Frontal cortex (tissue), 4 donors: ENCODE measurements around the gene TMEM269. TPM values are rescaled to one million over a fixed set of nuclear protein-coding genes. Genes with fewer than 3 reads are reported as not detected.

Experiments used
- DNase-seq, 2 donors: peaks; one replicate each; pipeline ENCODE4 v3.0.0; 2012; ENCODE audit warnings: low spot score in 2 of 2
- FAIRE-seq: peaks from 2 replicates; lab custom pipeline; 2012; peaks lifted over from hg19 to GRCh38; lab: Jason Lieb, UNC
- total RNA-seq: library from RNA; depleted of rRNA; stranded (reverse); fragments of >200 nt; gene quantifications from one replicate; pipeline ENCODE4 v1.2.3, GENCODE V29; 2014
- donor health status: control.
- donor health status: control.
- donor health status: control.

The TMEM269 gene, protein sequence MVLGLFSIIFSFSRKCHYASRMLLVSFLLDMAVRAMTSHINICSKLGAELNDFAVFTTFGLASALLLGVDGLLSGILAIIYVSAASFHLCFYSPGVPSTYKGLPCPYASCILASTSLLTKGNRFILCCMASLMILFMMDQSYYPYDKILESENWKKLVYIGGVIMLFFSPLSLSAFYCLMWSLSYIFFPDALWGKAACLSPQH
- 0.41 TPM for total RNA-seq

GRCh38 chr1:42784946-42785693 is at the start of gene TMEM269:
Gene TMEM269 (plus strand): TSS chr1:42784991. CDS start chr1:42789894, 4,903 bp downstream.
- DNase-seq (peak in 1 of 2 donors; percentile 65), FAIRE-seq (no peak)

DNA sequence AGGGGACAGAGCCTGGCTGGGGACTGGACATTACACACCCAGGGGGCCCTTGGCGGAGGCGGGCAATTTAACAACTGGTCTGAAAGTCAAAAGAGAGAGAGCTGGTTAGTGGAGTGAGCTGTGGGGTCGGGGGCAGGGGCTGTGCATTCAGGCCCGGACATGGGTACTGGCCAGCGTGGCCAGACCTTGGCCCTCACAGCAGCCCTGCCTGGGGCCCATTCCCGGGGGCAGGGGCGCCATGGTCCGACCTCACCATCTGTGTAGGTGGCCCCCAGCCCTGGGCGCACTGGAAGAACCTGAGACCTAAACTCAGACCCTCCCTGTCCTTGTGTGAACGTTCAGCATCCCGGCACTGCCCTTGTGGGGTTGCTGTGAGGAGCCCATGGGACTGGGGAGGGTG is 49.7 kb upstream of the TMEM269 start:
- FAIRE-seq = no peak

GRCh38 chr1:42735477-42736105 is 49.2 kb upstream of the TMEM269 start:
- DNase-seq (no peak), FAIRE-seq (no peak)

More for the DNA sequence above, 49.7 kb upstream of the TMEM269 start:
- DNase-seq = no peak

DNA sequence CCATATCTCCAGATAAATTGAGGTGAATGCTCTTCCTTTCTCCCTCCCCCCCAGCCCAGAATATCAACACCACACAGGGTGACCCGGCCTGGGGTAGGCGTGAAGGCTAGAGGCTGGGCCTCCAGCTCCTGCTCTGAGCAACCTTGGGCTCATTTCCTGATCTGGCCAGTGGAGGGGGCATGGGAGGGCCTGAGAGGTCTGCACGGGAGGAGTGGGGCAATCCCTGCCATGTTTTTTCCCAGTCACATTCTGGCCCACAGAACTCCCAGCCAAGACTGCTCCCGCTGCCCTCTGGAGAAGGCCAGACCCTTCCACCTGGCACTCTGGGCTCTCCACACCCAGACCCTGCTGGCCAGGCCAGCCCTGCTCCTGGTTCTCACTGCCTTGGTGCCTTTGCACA is 48.6 kb upstream of the TMEM269 start:
- FAIRE-seq (no peak), DNase-seq (no peak)

DNA sequence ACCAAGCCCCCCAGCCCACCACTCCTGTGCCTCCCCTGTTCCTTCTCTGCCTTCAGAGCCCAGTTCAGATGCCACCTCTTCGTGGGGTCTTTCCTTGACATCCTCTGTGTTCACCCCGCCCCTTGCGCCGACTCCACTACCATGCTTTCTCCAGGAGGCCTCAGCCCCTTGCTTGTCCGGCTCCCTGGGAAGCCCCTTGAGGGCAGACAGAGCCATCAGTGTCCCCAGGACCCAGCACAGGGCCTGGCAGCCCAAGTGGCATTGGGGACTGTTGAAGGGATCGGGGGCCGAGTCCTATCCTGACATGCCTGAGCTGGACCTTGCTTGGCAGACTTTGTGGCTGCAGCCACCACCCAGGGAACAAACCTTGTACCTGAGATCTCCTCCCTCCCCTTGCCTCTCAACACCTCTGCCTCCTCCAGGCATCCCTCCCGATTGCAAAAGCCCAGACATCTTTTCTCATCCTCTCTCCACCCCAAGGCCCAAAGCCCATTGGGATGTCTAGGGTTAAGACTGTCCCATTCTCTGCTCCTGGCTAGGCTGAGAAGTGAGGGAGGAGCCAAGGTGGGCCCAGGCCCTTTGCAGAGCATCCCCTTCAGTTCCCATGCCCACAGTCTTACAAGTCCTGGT is 48.1 kb upstream of the TMEM269 start:
- no peak for DNase-seq
- FAIRE-seq = no peak

DNA sequence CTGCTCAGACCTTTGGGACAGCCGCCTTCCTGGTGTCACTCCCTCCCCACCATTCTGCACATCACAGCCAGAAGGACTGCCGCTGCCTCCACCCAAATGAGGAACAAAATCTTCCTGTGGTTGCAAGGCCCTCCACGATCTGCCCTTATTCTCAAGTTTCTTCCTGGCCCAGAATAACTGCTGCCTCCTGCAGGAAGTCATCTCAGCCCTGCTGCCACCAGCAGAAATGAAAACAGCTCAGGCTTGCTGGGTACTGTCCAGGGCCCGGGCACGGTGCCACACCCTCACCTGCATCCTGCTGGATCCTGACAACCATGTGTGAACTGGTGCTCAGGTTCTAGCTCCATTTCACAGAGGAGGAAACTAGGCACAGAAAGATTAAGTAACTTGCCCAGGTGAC is 47.5 kb upstream of the TMEM269 start:
- no peak for DNase-seq
- no peak for FAIRE-seq

- no peak for DNase-seq
- no peak for FAIRE-seq
Observed at GRCh38 chr1:42737986-42738677, 46.7 kb upstream of the TMEM269 start.

DNA sequence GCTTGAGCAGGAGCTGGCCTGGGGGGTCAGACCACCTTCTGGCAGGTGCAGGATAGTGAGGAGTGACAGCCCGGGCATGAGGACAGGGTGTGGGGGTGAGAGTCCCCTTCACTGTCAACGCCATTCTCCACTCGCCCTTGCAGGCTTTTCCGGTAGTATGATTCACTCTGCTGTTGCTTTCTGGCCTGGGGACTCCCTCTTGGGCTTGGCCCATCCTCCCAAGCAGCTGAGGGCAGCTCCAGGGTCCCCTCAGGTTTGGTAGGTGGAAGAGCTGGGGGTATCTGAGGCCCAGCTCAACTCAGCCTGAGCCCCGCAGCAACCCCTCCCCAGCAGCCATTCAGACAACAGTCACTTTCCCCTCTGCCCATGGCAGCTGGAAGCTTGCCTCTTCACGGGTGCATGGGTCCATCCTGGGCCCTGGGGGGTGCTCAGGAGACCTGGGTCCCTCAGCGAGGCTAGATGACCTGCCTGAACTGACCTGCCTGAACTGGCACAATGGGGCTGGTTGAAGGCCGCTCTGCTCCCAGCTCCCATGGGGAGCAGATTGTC is 46.0 kb upstream of the TMEM269 start:
- DNase-seq = no peak
- FAIRE-seq = no peak

- FAIRE-seq (no peak), DNase-seq (no peak)
Observed at GRCh38 chr1:42739753-42740700, 44.8 kb upstream of the TMEM269 start, which contains the start of gene CLDN19. Gene CLDN19 (minus strand): TSS chr1:42740236. CDS start chr1:42740063, 173 bp downstream.

DNA sequence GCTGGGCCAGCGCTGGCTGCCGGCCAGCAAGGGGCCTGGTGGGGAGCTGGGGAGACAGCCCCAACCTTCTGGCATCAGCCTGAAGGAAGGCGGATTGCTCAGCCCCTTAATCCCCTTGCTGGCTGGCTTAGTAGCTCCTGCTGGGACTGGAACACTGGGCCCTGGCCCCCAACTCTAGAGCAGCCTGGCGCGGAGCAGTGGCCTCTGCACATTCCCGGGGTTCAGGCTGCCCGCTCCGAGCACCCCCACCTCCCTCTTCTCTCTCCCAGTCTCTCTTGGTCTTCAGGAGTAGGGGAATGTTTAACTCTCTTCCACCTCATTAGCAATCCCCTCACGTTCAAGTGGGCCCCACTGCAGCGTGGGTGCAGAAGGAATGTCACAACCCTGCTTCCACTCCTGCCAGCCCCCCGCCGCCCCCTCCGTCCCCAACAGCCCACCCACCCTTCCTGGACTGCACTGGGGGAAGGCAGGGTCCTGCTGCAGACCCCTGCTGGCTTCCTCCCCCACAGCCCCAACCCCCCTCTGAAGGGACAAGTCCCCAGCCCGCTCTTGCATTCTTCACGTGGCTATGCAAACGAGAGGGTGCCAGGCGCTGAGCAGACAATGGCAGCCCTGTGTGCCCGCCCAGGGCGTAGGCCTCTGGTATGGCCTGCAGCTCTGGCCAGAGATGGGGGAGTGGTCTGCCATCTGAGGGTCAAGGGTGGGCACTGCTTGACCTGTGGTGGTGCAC is 43.8 kb upstream of the TMEM269 start:
- DNase-seq = no peak
- no peak for FAIRE-seq

DNA sequence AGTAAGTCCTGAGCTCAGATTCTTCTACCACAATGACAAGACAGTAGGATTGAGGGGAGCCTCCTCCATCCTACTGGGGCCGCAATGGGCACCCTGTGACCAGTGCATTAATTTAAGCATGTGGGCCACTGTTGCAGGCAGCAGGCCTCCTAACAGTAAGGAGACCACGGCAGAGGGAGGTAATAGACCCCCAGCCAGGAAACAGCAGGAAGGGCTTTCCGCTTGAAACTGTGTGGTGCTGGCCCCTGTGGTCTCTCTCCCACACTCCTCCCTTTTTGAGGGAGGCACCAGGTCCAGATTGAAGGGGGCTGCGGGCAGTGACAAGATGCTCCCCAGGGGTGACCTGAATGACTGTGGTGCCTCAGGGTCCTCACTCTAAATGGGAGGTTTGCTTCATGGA is 43.1 kb upstream of the TMEM269 start:
- DNase-seq (no peak), FAIRE-seq (no peak)

DNA sequence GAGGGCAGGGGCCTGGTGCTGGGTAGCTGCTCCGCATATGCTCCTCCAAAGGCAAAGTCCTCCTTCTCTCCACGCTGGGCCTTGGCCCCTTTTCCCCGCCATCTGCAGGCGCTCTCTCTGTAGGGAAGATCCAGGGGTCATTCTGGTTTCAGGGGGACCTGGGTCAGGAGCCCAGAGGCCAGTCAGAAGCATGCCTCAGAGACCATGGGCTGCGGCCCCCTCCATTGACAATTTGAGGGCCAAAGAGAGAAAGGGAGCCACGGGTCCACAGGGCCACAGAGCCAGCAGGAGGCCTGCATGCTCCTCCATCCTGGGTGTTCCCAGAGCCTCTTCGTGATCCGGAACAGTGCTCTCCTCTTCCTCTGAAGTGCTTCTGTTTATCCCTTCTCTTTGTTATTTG is 42.6 kb upstream of the TMEM269 start:
- no peak for DNase-seq
- FAIRE-seq = no peak

DNA sequence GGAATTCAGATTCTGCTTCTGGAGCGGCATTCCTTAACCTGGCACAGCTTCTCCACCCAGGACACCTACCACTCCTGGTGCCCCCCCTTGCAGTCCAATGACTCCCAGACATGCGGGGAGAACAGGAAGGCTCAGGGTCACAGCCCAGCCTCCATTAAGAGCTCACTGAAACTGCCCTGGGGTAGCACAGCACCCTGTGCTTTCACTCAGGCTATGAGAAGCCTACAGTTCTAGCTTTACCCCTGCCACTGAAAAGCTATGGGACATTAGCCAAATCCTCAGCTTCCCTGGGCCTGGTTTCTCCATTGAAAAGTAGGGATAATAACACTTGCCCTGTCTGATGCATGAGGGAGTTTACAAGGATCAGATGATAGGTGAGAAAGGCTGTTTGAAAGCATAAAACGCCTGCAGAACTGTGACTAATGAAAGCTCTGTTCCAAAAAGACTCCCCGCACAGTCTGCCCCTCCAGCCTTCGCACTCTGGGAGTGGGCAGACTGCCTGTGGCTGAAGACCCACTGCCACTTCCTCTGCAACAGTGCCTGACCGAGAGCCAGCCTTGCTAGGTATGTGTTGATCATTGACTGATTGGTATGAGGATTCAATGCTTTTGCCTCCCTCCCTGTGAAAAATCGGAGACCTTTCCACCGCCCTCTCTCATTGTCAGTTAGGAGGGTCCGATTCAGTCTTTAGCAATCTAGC is 42.0 kb upstream of the TMEM269 start:
- no peak for FAIRE-seq
- no peak for DNase-seq

- DNase-seq (no peak), FAIRE-seq (no peak)
Observed at GRCh38 chr1:42743317-42744147, 41.3 kb upstream of the TMEM269 start.

GRCh38 chr1:42744148-42744413 is 40.7 kb upstream of the TMEM269 start:
- FAIRE-seq (no peak), DNase-seq (no peak)

GRCh38 chr1:42745851-42746250 is 38.9 kb upstream of the TMEM269 start:
- DNase-seq (no peak), FAIRE-seq (no peak)
